ENCODE data around the gene RTN1. TPM values are rescaled to one million over a fixed set of nuclear protein-coding genes. Genes with fewer than 3 reads are reported as not detected.

RTN1 gene
- total and polyA plus RNA-seq, 9 of the 15 experiments (the other 6 are each of a cell fraction or from before 2014, with no cell fraction given), result 0.03 to 0.09 TPM; not detected in 7

DNA sequence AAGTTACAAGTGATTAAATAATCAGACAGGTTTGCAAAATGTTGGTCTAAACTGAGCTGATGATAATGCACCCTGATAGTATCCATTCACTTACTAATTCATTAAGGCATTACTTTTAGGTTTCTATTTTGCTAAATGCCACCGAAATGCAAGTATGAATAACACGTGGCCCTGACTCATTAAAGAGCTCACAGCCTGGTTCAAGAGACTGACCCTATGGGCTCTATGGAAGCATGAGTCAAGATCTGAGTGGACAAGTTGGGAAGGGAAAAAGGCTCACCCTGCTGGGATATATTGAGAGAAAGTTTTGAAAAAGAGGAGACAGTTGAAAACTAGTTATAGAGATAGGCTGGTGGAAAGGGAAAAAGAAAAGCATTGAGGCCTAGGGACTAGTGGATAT, 34.6 kb upstream of the RTN1 start:
- POLR2A ChIA-PET, result no interaction called here
- Histone ChIP-seq H3K4me3 (no peak overlapping the region), H2AFZ (ENCODE audit: low read depth, low read length) (no peak overlapping the region), H4K20me1 (replicated peaks; ENCODE audit: control insufficient read depth, insufficient read depth, low read length) (no peaks in the 10 kb centered on the region), H3K9ac (ENCODE audit: insufficient read depth in 1 of 2, low read depth in 2 of 2, low read length in 2 of 2) (no peak overlapping the region), H3K36me3 (ENCODE audit: control insufficient read depth, insufficient read depth, low read length) (no peaks in the 10 kb centered on the region), H3K79me2 (ENCODE audit: control insufficient read depth, insufficient read depth, low read length) (no peaks in the 10 kb centered on the region), H3K27ac (ENCODE audit: extremely low read depth, low read depth, low read length) (no peak overlapping the region), H3K27me3 (ENCODE audit: control insufficient read depth in 2 of 2, insufficient read depth in 2 of 2, low read length in 2 of 2) (no peaks in the 10 kb centered on the region), H3K4me1 (replicated peaks in 1 of 2; ENCODE audit: control insufficient read depth in 2 of 2, insufficient read depth in 2 of 2, low read length in 2 of 2) (no peaks in the 10 kb centered on the region), H3K9me1 (ENCODE audit: control insufficient read depth, insufficient read depth, low read length) (no peaks in the 10 kb centered on the region), H3K4me2 (ENCODE audit: insufficient read depth, low read length) (no peak overlapping the region), H3K9me3 (replicated peaks; ENCODE audit: control insufficient read depth, insufficient read depth, low read depth, low read length) (no peaks in the 10 kb centered on the region; the same call in 1 of the 2 replicates)
- FAIRE-seq (no peak), DNase-seq (ENCODE audit: extremely low read depth in 1 of 4, low spot score in 3 of 4) (no peak), ATAC-seq (no peak)
- CTCF ChIA-PET (ENCODE audit: low intra/inter-chr PET ratio), result no interaction called here
- in situ Hi-C loops (cut with MboI) (no loop called here), intact Hi-C loops (cut with micrococcal nuclease) (no loop called here)
- 0% methylated on average over 2 of the region's 2 CpGs for WGBS (ENCODE audit: insufficient coverage, low coverage, missing lambda C conversion rate)
- BruUV-seq (replicated peaks), result no TSS peak
- TF ChIP-seq BRCA1 (IDR thresholded peaks at IDR 0.05) (no peak), BRCA1 (CRISPR knock-in tag; IDR thresholded peaks at IDR 0.05) (no peak), ZNF24 (IDR thresholded peaks at IDR 0.05) (no peak), SIN3A (IDR thresholded peaks at IDR 0.05; ENCODE audit: borderline replicate concordance in 2 of 2, control insufficient read depth in 1 of 2, low read depth in 2 of 2, low read length in 2 of 2) (no peak), DDX20 (tag; IDR thresholded peaks at IDR 0.05; ENCODE audit: low read depth) (no peak), SREBF1 (IDR thresholded peaks at IDR 0.05; ENCODE audit: borderline replicate concordance, low read depth, low read length) (no peak), ILK (tag; IDR thresholded peaks at IDR 0.05; ENCODE audit: borderline replicate concordance, low read depth) (no peak), ZC3H8 (IDR thresholded peaks at IDR 0.05) (no peak), POLR2G (IDR thresholded peaks at IDR 0.05; ENCODE audit: low read depth, low read length) (no peak), EHMT2 (IDR thresholded peaks at IDR 0.05) (no peak), SIX5 (IDR thresholded peaks at IDR 0.05; ENCODE audit: borderline replicate concordance in 1 of 2, insufficient read depth in 1 of 2, low read depth in 1 of 2, low read length in 2 of 2) (no peak)
- TF ChIP-seq, protein P1, sequence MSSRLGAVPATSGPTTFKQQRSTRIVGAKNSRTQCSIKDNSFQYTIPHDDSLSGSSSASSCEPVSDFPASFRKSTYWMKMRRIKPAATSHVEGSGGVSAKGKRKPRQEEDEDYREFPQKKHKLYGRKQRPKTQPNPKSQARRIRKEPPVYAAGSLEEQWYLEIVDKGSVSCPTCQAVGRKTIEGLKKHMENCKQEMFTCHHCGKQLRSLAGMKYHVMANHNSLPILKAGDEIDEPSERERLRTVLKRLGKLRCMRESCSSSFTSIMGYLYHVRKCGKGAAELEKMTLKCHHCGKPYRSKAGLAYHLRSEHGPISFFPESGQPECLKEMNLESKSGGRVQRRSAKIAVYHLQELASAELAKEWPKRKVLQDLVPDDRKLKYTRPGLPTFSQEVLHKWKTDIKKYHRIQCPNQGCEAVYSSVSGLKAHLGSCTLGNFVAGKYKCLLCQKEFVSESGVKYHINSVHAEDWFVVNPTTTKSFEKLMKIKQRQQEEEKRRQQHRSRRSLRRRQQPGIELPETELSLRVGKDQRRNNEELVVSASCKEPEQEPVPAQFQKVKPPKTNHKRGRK (tag; IDR thresholded peaks at IDR 0.05), result no peak
- TF ChIP-seq, protein P2, sequence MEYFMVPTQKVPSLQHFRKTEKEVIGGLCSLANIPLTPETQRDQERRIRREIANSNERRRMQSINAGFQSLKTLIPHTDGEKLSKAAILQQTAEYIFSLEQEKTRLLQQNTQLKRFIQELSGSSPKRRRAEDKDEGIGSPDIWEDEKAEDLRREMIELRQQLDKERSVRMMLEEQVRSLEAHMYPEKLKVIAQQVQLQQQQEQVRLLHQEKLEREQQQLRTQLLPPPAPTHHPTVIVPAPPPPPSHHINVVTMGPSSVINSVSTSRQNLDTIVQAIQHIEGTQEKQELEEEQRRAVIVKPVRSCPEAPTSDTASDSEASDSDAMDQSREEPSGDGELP (CRISPR knock-in tag; IDR thresholded peaks at IDR 0.05; ENCODE audit: borderline replicate concordance), result no peak
- TF ChIP-seq, protein P3, sequence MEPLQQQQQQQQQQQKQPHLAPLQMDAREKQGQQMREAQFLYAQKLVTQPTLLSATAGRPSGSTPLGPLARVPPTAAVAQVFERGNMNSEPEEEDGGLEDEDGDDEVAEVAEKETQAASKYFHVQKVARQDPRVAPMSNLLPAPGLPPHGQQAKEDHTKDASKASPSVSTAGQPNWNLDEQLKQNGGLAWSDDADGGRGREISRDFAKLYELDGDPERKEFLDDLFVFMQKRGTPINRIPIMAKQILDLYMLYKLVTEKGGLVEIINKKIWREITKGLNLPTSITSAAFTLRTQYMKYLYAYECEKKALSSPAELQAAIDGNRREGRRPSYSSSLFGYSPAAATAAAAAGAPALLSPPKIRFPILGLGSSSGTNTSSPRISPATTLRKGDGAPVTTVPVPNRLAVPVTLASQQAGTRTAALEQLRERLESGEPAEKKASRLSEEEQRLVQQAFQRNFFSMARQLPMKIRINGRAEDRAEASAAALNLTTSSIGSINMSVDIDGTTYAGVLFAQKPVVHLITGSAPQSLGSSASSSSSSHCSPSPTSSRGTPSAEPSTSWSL (CRISPR knock-in tag; IDR thresholded peaks at IDR 0.05; ENCODE audit: borderline replicate concordance), result no peak
- TF ChIP-seq, protein P4, sequence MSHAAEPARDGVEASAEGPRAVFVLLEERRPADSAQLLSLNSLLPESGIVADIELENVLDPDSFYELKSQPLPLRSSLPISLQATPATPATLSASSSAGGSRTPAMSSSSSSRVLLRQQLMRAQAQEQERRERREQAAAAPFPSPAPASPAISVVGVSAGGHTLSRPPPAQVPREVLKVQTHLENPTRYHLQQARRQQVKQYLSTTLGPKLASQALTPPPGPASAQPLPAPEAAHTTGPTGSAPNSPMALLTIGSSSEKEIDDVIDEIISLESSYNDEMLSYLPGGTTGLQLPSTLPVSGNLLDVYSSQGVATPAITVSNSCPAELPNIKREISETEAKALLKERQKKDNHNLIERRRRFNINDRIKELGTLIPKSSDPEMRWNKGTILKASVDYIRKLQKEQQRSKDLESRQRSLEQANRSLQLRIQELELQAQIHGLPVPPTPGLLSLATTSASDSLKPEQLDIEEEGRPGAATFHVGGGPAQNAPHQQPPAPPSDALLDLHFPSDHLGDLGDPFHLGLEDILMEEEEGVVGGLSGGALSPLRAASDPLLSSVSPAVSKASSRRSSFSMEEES (CRISPR knock-in tag; IDR thresholded peaks at IDR 0.05), result no peak

All from K562 (cell line).